Fibroblast of the aortic adventitia (primary cell): ENCODE results near the gene MBLAC1. TPM values are rescaled to one million over a fixed set of nuclear protein-coding genes. Genes with fewer than 3 reads are reported as not detected.
A peak's percentile ranks its signal among the peaks of the same experiment; 100 is the strongest.

Experiments
- DNase-seq: peaks from one replicate; pipeline ENCODE4 v3.0.0-alpha.2; 2010; ENCODE audit warnings: low read depth
- H3K4me3 ChIP-seq: 2 replicates; pipeline ENCODE4 v1.5.1; 2011; ENCODE audit warnings: low read depth, mild to moderate bottlenecking, control low read depth, low read length, moderate library complexity
- total RNA-seq: library from RNA; depleted of rRNA; stranded (reverse); fragments of >200 nt; gene quantifications from 2 replicates; pipeline ENCODE4 v1.2.3, GENCODE V29; 2012; ENCODE audit warnings: low replicate concordance
- TF ChIP-seq, protein P1 (sequence below): IDR thresholded peaks from 2 replicates; pipeline ENCODE4 v1.5.1; 2011; ENCODE audit warnings: mild to moderate bottlenecking, low read length, control low read depth, inconsistent platforms; ENCODE audit not compliant: insufficient read depth

Gene MBLAC1, protein sequence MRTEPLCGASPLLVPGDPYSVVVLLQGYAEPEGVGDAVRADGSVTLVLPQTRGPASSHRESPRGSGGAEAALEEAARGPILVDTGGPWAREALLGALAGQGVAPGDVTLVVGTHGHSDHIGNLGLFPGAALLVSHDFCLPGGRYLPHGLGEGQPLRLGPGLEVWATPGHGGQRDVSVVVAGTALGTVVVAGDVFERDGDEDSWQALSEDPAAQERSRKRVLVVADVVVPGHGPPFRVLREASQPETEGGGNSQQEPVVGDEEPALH
- 1.9 and 4.2 TPM in 2 replicates for total RNA-seq

DNA sequence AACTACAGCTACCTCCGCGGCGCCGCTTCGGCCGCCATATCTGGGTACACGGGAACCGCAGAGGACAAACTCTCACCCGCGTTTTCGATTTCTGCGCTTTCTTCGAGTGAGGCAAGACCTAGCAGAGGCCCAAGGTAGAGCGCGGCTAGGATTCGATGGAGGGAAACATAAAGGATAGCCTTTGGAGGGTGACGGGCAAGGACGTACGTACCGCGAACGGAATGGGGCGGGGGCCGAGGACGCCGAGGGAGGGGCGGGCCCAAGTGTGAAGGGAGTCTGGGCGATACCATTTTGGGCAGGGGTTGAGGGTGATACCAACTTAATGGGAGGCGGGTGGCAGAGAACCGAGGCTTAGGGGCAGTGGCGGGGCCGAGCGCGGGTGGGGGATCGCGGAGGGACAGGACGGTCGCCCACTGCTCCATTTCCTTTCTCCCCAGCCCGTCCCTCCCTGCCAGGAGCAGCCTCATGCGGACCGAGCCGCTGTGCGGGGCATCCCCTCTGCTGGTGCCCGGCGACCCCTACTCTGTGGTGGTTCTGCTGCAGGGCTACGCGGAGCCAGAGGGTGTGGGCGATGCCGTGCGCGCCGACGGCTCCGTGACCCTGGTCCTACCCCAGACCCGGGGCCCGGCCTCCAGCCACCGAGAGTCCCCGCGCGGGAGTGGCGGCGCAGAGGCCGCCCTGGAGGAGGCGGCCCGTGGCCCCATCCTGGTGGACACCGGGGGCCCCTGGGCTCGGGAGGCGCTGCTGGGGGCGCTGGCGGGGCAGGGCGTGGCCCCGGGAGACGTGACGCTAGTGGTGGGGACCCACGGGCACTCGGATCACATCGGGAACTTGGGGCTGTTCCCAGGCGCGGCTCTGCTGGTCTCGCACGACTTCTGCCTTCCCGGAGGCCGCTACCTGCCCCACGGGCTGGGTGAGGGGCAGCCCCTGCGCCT is at the start of gene MBLAC1:
Gene MBLAC1, plus strand, starts transcription at position 37 of the 935 bp plus-strand sequence. Its CDS starts 429 bp downstream, at position 466.
- DNase-seq: peak; percentile 95
- H3K4me3 ChIP-seq: peak within 1 kb of the TSS; percentile 99
- TF ChIP-seq, protein P1, sequence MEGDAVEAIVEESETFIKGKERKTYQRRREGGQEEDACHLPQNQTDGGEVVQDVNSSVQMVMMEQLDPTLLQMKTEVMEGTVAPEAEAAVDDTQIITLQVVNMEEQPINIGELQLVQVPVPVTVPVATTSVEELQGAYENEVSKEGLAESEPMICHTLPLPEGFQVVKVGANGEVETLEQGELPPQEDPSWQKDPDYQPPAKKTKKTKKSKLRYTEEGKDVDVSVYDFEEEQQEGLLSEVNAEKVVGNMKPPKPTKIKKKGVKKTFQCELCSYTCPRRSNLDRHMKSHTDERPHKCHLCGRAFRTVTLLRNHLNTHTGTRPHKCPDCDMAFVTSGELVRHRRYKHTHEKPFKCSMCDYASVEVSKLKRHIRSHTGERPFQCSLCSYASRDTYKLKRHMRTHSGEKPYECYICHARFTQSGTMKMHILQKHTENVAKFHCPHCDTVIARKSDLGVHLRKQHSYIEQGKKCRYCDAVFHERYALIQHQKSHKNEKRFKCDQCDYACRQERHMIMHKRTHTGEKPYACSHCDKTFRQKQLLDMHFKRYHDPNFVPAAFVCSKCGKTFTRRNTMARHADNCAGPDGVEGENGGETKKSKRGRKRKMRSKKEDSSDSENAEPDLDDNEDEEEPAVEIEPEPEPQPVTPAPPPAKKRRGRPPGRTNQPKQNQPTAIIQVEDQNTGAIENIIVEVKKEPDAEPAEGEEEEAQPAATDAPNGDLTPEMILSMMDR: no peak

DNA sequence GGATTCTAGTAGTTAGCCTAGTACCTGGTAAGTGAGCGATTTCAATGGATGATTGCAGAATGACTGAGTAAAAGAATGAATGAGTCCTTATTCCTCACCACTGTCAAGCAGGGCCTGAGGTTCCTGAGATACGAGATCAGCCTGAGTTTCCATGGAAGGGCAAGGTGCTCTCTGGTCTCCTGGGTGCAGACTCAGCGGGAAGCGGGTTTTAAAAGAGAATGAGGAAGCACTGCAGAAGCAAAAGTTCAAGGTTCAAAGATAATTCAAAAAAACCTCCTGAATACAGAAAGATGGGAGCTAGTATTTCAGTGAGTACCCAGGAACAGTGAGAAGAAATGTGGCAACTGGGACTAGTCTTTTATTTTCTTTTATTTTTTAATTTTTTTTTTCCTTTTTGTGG is 49.6 kb upstream of the MBLAC1 start:
- no peak for DNase-seq
- H3K4me3 ChIP-seq: no peak overlapping the region
- TF ChIP-seq, protein P1: no peak

DNA sequence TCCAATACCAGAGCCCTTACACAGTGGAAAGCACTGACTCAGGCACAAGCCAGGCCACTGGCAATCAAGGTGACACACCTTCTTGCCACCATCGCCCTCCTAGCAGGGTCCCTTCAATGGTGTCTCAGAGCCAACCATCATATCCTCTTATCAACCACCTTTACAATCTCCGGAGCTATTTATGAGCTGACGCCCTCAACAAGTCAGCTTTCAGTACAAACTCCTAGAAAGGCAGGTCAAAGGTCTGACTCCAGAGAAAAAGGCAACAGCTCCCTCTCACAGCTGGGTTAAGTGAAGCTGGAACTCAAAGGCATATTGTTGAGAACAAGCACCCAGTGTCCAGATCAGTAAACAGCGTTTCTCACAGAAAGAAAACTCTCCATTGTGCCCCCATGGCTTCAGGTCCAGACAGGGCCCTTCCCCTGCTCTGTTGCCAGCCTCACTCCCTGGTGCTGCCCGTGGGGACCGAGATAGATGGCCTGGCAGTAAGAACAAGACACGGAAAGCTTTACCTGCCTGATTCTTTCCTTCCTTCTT is 47.7 kb upstream of the MBLAC1 start:
- DNase-seq: no peak
- H3K4me3 ChIP-seq: no peak overlapping the region
- TF ChIP-seq, protein P1: no peak

DNA sequence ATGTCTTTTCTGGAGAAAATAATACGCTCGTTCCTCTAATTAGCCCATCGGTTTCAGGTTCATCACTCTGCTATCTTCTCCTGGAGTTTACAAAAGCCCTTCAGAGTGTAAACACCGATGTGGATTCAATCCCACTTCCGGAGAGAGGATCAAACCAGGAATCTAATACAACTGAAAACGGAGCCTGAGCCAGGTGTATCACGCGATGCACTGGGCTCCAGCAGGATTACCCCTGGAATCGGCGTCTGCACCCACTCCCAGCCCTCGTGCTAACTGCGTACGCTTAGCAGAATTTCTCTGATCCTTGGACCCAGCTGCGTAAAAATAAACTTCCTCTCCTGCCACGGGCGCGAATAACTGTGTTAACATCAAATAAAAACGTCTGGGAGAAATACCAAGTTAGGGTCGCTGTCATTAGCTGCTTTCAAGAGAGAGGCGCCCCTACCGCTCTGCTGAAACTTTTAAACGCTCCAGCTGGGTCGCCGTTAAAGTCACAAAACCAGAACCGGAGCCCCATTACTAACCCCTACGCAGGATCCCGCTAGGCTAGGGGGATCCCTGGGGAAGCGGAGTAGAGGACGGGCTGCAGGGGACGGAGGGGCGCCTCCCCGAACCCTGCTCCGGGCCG is 45.7 kb upstream of the MBLAC1 start:
- no peak for DNase-seq
- TF ChIP-seq, protein P1: no peak

DNA sequence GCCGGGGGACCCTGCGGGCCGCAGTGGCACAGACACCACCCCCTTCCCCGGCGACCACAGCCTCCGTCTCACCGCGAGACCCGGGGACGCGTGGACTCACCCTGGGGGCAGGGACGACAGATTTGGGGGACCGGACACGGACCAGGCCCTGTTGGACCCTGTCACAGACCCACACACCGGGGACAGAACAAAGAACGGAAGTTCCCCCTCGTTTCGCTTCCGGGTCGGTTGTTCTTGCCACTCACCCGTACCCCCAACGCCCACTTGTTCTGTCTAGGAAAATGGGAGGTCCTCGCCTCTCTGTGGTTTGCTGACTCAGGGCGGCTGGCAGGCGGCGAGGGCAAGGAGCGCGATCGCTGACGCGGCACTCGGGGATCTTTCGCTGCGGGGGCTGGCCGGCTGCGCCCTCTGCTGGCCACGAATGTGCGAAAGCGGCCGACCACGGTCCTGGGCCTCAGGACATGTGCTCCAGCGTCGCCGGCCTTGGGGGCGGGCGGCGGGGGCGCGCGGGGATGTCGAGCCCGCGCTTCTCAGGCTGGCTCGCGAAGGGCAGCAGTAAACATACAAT is 45.1 kb upstream of the MBLAC1 start, which contains the start of gene ZNF3:
Gene ZNF3, minus strand, starts transcription at position 189 of the 568 bp plus-strand sequence. CDS start 4,366 bp downstream, outside the sequence.
- peak within 1 kb of the TSS; percentile 98 for H3K4me3 ChIP-seq
- DNase-seq: peak; percentile 99
- TF ChIP-seq, protein P1: peak; percentile 79

More for the DNA sequence above, 45.7 kb upstream of the MBLAC1 start:
- H3K4me3 ChIP-seq: peak overlapping the region; percentile 98

DNA sequence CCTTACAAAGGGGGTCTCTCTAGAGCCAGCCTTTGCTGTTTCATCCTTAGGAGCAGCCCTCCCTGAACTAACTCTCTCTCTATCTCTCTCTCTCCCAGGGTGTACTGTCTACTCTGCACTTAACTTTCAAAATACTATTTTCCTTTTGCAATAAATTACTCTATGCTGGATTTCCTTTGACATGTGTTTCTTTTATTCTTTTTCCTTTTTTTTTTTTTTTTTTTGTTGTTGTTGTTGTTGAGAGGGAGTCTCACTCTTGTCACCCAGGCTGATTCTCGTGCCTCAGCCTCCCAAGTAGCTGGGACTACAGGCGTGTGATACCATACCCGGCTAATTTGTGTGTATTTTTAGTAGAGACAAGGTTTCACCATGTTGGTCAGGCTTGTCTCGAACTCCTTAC is 43.8 kb upstream of the MBLAC1 start:
- no peak for DNase-seq
- H3K4me3 ChIP-seq: no peak overlapping the region
- TF ChIP-seq, protein P1: no peak
